GM21447 (cell line): ENCODE measurements around the gene ASCC3.
A peak's percentile ranks its signal among the peaks of the same experiment; 100 is the strongest.
"Not testable (repeated sequence)": the region's sequence is repeated elsewhere in the genome, so short reads cannot be mapped to it uniquely, and the experiment has no call there.

Source experiments
- ATAC-seq: cut with Tn5 transposase; IDR thresholded peaks from one replicate; pipeline ENCODE4 v1.9.1; 2021; ENCODE audit not compliant: unreplicated experiment

Gene ASCC3

DNA sequence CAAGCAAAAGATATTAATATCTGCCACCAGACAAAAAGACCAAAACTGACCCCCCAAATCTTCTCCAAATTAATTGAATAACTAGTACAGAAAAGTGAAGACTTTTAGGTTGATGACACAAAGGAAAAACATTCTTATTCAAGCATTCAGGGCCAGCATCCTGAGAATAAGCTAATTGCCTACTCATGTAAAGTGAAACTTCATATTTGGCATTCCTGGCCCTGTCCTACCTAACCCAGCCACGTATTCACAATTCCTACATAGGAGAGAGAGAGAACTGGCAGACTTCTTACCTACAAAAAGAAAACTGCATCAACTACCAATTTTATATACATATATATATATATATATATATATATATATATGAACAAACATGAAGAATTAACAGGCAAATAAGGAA, 4.9 kb upstream of the ASCC3 start:
- ATAC-seq = no peak

DNA sequence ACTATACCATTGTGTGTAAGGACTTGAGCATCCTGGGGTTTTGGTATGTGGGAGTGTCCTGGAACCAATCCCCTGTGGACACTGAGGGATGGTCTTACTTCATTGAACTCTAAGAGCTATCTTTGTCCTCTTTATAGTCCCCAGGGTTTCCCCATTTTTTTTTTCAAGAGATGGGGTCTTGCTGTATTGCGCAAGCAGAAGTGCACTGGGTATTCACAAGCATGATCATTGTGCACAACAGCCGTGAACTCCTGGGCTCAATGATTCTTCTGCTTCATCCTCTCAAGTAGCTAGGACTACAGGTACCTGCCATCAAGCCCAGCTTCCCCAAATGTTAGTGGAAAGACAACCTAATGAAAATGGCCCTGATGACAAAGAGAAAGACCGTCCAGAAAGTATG, 2.2 kb upstream of the ASCC3 start:
- no peak for ATAC-seq

DNA sequence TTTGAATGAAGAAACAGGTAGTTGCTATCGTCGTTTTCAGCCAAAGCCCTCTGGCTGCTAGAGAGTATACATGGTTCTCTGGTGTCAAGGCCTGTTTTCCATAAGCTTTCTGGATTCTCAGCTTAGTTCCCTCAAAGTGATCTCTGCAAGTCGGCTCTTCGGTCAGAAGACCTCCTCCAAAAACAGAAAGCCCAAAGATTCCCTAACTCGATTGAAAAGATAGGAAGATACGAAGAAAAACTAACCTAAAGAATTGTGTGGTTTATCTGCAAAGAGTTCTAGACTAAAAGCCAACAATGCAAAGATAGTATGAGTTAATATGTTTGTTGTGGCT, 545 bp upstream of the ASCC3 start:
- peak; percentile 13 for ATAC-seq

DNA sequence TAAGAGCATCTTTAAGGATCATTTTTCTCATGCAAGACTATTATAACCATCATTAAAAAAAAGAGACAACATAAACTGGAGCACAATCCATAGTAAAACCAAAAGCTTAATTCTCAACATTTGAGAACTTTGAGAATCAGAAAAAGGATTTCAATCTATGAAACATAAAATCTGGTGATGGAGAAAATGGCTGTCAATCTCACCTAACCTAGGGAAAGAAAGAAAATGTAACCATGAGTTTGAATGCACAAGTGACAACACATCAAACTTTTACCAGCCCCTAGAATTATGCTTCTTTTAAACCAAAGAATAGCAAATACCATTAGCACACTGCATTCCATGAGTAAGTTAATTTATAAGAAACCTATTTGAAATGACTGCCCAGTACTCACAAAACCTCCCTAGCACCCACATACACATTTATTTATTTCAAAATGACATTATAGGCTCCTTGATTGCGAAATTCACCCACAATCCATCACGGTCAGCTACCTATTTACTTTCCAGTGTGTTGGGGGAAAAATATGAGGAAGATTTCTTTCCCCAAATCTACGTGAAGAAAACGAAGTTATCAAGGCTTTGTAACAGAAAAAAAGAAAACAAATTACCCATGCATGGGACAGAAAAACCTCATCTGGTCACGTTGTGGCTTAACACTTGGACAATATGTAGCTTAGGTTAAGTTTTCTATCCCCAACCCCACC, 828 bp downstream of the ASCC3 start:
- no peak for ATAC-seq

DNA sequence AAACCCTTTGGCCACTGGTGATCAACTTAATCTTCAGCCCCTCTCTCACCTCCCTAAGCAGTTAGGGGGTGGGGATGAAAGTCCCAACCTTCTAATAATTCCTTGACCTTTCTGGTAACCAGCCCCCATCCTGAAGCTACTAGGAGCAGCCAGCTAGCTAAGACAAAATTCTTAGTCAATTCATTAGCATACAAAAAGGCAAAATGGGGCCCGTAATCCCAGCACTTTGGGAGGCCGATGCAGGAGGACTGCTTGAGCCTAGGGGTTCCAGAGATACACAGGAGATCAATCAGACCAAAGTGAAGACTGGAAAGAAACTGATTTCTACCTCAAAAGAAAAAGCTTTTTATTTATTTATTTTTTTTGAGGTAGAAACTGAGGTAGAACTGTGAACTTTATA, 1.8 kb downstream of the ASCC3 start:
- no peak for ATAC-seq

DNA sequence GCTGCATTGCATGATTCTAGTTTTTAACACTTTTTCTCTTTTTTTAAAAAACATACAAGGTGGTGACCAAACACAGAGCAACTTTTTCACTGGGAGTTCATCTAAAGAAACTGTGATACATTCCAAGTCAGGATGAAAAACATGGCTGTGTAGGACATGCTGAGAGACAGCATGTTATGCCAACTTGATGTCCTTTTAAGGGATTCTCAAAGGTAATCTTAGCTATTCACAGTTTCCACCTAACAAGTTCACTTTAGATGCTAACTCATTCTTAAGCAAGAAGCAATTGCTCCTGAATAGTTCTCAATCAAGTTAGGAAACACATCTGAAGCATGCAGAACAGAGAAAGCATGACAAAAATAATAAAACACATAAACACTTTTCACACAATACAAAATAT, 3.3 kb downstream of the ASCC3 start:
- no peak for ATAC-seq

DNA sequence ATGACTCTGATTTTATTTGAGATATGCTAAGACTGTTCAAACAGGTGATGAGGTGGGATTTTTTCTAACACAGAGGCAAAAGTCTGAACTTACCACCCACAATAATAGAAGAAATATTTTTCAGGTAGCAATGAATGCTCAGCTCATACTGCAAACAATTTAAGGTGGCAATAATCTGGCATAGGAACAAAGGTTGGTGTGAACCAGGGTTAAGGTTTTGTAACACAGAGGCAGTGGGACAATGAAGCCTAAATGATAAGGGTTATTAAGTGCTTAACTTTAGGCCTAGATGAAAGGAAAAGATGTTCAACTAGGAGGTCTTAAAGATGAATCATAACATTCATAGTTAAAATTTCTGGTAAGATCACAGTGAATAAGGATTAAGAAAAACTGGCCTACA, 4.9 kb downstream of the ASCC3 start:
- no peak for ATAC-seq

DNA sequence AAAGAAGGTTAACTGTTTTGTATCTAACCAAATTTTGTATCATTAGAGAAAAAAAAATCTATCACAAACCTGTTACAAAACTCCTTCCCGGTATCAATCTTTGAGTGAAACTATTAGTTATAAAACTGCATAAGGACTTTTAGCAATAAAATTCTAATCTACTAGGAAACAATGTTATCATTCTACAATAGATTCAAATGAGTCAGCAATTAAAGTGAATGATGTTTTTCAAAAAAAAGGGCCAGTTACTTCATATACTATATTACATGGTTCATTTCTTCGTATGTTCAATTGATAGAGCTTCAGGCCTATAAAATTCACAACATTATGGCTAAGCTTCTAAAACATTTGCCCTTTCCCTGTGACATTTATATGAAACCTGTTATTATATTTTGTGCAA, 15.6 kb downstream of the ASCC3 start:
- ATAC-seq = no peak

DNA sequence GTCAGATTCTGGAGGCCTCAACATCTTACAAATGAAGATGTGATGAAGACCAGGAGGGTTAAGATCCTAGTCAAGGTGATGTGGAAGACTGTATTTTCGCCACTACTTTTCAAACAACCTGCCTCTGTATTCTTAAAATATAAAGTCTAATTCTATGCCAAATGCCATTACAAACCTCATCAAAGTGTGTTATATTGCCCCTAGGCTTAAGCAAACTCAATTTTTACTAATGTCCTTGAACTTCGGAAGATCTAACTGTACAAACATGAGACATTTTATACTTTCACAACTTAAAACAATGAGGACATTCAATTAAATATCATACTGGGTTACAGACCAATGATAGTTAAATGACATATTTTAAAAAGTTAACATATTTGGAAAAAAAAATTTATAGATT, 19.1 kb downstream of the ASCC3 start:
- ATAC-seq = no peak

DNA sequence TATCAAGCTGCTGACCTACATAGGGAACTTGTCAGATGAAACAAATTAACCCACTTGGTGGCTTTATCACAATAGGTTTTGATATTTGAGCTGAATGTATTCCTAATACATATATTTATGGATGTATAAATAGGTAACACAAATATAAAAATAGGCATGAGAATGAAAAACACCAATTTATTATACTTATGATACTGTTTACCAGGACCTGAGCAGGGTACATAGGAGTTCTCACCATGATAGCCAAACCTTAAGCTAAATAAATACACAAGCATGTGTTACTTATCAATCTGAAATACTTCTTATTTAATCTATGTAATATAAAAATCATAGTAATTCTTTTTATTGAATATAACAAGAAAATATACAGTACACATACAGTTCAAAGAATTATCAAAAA, 25.0 kb downstream of the ASCC3 start:
- no peak for ATAC-seq

DNA sequence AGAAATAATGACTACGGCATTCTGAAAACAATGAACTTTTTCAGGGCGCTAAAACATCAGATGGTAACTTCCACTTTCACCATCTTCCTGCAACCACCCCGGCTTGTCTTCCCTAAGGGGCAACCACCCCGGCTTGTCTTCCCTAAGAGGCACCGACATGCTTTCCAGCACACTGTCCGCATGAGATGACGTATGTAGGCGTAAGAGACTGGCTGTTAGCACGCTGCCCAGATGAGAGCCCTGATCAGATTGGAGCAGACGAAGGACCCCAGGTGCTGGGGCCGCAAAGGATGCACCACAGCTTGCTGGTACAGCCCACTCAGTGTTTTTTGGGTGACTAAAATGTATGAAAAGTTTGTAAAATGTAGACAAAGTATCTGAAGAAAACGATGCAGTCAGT, 29.3 kb downstream of the ASCC3 start:
- no peak for ATAC-seq

DNA sequence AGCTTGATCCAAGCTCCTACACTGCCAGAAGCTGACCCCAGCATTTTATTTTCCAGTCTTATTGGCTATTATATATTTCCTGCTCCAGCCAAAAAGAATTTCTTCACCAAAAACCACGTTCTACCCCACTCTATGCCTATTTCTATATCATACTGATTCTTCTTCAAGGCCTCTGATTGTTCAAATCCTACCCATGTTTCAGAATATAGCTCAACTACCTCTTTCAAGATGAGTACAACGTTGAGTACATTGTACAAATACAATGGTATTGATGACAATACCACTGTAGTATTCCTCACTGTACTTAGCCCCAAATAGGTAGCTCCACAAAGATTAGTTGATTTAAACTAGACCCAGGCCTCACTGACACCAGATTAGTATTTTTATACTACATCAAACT, 31.0 kb downstream of the ASCC3 start:
- ATAC-seq = no peak

DNA sequence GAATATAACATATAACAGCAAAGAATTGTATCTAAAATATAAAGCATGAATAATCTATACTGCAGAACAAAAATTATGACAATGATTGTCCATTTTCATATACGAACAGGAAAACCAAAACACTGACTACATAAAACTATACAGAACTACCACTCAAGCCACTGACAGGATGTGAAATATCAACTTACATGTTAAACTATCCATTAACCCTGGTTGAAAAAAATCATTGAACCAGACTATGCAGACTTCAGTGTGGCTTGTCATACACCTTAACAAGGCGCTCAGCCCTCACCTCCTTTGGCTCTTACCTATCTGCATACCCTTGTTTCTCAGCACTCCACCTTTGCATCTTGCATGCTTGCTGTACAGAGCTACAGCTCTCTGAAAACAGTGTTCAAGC, 34.9 kb downstream of the ASCC3 start:
- peak; percentile 79 for ATAC-seq

DNA sequence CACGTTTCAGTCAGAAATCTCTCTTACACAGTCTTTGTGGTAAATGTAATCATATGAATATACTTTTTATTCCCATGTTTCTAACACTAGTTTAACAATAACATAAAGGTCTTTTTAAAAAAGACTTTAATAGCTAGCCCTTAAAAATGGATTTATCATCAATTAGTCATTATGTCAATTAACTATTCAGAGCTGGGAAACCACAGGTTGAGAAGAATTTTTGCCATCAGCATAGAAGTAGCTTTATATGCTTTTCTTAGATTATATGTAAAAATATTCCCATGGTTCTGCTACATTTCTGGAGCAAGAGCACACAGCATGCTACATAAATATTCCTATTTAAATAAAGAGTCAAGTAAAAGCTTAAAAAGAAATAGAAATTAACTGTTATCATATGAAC, 35.5 kb downstream of the ASCC3 start:
- no peak for ATAC-seq

DNA sequence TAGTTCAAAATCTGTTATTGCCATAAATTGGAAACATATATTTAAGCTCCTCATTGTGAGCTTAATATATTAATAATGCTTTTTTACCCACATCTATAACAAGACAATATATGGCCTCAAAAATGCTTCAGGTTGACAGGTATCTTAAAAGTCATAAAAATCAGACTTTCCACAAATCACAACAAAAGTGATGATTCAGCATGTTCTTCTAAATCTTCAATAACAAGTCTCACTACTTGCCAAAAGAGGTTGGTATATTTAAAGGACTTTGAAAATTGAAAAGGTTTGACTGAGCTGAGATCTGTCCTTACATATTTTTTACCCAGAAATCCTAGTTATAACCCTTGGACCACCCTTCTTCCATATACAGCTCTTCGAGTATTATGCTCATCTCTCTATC, 41.7 kb downstream of the ASCC3 start:
- no peak for ATAC-seq

DNA sequence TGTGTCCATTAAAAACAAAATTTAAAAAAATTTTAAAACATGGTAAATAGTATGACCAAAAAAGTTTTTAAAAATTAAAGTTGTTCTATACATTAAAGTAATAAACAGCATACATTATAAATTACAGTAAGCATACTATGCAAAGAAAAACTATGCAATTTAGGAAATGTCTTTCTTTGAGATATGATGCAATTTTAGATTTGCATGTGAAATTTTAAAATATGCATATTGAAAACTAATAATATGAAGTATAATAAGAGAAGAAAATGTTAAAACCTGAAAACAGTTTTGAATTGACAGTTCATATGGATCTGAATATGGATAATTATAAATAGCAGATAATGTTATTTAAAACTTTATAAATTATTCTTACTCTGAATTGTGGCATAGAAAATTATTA, 43.1 kb downstream of the ASCC3 start:
- ATAC-seq = no peak

DNA sequence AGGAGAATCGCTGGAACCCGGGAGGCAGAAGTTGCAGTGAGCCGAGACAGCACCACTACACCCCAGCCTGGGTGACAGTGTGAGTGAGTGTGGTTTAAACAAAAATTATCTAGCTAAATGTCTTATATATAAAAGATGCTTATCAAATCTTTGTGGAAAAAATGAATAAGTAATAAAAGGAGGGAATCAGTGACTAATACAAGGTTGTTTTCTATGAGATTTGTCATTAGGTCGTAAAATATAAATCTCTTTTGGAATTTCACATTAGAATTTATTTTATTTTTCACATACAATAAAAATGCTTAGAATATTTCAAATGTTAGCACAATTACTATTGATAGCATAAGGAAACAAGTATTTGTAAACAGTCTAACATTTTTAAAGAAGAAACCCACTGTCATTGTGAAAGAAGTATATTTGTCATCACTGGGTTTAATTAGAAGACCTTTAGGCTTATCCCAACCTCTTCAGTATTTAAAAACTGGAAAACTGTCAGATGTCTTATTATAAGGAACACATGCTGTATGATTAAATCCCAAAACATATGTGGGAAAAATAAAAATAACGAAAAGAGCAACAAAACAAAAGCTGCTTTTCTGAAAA, 47.1 kb downstream of the ASCC3 start:
- no peak for ATAC-seq

DNA sequence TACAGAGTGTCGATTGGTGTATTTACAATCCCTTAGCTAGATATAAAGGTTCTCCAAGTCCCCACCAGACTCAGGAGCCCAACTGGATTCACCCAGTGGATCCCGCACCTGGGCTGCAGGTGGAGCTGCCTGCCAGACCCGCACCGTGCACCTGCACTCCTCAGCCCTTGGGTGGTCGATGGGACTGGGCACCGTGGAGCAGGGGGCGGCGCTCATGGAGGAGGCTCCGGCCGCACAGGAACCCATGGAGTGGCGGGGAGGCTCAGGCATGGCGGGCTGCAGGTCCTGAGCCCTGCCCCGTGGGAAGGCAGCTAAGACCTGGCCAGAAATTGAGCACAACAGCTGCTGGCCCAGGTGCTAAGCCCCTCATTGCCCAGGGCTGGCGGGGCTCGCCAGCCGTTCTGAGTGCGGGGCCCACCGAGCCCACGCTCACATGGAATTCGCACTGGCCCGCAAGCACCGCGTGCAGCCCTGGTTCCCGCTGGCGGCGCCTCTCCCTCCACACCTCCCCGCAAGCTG, 52.0 kb downstream of the ASCC3 start:
- ATAC-seq = not testable (repeated sequence)

DNA sequence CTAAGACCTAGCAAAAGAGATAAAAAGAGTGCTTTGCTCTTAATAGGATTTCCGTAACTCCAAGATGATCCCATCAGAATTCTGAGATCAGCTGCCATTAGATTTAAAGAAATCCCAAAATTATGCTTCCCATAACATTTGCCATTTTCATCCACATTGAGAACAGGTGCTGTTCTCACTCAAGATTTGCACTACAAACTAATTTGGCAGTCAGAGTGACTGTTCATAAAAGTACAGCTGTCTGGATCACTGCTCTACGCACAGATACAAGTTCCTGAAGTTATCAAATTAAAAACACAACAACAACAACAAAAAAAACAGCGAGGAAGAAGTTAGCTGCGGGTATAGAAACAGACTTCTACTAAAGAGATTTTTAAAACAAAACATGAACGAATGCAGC, 58.1 kb downstream of the ASCC3 start:
- no peak for ATAC-seq

DNA sequence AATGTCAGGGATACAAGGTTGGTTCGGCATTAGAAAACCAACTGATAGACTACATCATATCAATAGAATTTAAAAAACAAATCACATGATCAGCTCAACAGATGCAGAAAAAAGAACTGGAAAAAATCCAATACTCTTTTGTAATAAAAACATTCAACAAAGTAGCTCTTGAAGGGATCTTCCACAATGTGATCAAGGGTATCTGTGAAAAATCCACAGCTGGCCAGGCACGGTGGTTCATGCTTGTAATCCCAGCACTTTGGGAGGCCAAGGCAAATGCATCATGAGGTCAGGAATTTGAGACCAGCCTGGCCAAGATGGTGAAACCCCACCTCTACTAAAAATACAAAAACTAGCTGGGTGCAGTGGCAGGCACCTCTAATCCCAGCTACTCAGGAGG, 63.1 kb downstream of the ASCC3 start:
- no peak for ATAC-seq

DNA sequence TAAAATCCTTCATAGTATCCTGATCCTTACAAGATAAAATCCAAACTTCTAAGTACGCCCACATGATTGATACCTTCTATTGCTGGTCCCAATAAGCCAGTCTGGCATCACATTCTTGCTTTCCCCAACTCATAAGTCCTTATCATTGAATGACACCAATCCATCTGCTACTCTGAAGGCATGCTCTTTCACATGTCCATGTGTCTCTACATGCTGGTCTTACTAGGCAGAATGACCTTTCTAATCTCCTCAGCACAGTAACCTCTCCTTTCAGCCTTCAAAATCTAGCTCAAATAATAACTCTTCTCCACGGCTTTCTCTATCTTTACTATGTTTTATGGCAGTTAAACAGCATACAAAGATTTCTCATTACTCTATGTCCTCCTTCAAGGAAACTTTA, 71.1 kb downstream of the ASCC3 start:
- no peak for ATAC-seq

DNA sequence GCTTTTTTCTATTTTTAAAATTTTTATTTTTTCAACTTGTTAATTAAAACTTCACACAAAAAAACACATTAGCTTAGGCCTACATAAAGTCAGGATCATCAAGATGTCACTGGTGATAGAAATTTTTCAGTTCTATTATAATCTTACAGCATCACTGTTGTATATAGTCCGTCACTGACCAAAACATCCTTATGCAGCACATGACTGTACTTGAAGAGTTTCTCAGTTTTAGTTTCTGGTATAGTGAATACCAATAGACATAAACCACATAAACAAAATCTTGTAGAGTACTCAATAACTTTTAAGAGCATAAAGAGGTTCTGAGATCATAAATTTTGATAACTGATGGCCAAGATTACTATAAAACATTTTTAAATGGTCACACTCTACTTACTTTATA, 71.8 kb downstream of the ASCC3 start:
- ATAC-seq = peak; percentile 89

DNA sequence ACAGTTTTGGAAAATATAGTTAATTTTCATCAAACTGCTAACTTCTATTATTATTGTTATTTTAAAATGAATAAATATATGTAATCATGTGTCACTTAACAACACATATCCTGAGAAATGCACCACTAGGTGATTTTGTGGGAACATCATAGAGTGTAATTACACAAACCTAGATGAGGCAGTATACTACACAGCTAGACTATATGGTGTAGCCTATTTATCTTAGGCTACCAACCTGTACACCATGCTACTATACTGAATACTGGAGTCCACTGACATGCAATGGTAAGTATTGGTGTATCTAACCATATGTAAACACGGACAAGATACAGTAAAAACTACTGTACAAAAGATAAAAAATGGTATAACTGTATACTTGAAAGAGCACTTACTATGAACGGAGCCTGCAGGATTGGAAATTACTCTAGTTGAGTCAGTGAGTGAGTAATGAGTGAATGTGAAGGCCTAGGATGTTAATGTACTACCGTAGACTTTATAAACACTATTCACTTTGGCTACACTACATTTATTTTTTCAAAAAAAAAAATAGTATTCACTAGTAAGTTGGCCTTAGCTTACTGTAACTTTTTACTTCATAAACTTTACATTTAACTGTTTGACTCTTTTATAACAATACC, 72.4 kb downstream of the ASCC3 start:
- ATAC-seq = no peak
